H4 (cell line): ENCODE results near the gene TGM4. TPM values are rescaled to one million over a fixed set of nuclear protein-coding genes. Genes with fewer than 3 reads are reported as not detected.

Experiments used
- DNase-seq: peaks from one replicate; pipeline ENCODE4 v3.0.0-alpha.2; 2015; ENCODE audit warnings: low spot score
- total RNA-seq: library from RNA; depleted of rRNA; stranded (reverse); fragments of >200 nt; shearing (Covaris generic); gene quantifications from 2 replicates; pipeline ENCODE4 v1.2.3, GENCODE V29; 2014; rRNA removed

TGM4 gene
- total RNA-seq, 1 experiment from 2014 or later: not detected

DNA sequence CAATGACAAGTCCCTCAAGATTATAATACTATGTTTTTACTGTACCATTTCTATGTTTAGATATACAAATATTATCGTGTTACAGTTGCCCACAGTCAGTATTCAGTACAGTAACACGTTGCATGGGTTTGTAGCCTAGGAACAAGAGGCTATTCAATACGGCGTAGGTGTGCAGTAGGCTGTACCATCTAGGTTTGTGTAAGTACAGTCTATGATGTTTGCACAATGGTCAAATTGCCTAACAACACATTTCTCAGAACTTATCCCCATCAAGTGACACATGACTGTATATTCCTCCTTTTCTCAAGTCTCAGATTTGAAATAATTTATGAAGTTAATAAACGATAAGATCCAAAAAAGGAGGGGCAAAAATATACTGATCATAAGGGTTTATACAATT lies 79.9 kb downstream of the TGM4 start:
- DNase-seq: no peak

DNA sequence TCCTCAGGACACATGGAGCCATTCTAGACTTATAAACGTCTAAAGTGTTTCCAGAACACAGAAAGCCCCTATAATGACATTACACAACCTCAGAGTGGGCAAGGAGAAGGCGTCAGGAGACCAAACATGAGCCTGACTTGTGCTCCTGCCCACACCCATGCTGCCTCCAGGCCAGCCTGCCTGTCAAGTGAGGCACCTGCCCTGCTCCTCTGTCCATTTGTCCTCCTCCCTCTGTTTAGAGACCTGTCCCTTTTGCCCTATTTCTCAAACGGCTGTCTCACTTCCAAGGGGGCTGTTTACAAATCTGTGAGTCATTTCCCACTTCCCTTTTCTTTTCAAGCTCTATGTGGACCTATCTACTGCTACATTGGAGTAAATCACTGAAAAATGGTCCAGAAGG lies 80.6 kb downstream of the TGM4 start:
- DNase-seq: no peak

DNA sequence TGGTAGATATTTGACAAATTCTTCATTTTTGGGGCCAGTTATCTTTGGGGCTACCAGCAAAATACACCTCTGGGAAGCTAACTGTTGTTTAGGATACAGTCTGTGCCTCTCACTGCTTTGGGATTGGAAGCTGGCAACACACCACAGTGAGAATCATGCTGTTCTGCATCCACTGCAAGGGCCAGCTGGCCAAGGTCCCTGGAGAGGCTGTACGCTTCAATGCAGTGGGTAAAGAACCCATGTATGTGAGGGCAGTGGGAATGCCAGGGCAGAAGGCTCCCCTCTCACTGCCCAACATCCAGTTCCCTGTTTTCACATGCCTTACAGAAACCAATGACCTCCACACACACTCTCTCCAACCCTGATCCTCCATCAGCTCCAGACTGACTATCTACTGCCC lies 81.5 kb downstream of the TGM4 start:
- no peak for DNase-seq

DNA sequence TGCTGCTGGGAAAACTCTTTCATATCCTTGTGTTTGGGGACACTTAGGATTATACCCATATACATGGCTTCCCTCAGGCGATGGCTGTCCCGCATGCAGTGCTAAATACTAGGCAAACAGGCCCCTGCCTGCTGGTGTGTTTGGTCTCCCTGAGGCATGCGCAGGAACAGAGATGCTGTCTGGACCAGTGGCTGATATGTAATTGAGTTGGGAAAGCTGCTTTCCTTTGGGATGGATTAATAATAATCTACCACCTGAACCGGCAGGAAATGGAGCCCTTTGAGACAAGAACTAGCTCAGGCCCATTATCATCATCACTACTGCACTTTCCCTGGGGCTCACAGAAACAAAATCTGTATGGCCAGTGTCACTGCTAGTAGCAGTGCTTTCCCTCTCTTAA lies 83.6 kb downstream of the TGM4 start:
- no peak for DNase-seq

DNA sequence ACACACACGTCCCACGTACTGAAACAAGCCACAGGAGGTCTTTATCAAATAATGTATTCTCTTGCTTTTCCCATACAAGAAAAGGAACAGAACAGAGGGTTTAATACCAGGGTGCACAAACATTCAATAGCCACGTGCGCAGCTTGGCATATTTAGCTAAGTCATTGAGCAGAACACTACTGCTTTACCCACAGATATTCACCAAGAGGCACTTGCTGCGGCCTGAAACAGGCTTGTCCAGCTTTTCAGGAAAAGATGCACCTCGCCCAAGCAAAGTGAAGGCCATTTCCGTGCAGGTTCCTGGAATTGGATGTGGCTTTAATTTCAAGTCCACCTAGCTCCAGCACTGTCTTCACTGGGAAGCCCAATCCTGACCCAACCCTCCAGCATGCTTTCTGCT lies 84.0 kb downstream of the TGM4 start:
- DNase-seq: no peak

DNA sequence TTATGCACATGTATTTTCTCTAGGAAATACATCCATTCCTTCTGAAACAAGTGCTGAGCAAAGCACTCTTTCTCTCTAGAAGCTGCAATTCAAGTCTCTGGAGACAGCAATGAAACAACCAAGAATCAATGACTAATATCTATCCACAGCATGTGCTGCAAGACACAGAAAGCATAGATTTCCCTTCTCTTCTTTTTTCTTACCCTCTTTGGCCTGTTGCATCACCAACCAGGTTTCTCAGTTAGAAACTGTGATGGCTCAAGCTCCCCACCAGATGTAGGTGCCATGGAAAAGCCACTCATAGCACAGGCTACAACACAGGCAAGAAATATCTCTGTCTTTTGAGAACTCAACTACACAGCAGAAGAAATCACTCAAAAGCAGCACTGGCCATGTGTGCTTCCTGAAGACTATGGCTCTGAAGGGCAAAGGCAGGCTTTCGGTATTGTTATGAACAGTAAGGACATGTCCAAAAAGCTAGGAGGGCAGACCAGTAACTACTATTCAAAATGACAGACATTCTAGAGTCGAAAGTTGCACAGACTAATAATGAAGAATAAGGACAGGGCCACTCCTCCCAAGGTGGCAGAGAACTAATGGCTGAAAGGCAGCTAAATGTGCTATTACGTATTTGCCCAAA lies 86.1 kb downstream of the TGM4 start:
- no peak for DNase-seq

DNA sequence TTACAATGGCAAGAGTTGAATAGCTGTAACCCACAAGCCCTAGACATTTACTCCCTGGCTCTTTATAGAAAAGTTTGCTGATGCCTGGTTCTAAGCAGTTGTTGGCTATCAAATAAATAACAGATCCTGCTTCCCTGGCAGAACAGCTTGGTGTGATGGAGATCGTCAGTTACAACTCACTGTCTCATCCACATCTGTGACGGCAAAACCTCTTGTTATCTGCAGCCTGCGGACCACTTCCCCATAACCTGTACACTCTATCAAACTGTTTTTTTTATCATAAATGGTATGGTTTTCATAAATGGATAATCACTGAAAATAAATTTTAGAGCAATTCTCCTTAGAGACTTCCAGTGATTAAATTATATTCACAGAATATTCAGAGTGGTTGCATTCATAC lies 87.5 kb downstream of the TGM4 start:
- no peak for DNase-seq

DNA sequence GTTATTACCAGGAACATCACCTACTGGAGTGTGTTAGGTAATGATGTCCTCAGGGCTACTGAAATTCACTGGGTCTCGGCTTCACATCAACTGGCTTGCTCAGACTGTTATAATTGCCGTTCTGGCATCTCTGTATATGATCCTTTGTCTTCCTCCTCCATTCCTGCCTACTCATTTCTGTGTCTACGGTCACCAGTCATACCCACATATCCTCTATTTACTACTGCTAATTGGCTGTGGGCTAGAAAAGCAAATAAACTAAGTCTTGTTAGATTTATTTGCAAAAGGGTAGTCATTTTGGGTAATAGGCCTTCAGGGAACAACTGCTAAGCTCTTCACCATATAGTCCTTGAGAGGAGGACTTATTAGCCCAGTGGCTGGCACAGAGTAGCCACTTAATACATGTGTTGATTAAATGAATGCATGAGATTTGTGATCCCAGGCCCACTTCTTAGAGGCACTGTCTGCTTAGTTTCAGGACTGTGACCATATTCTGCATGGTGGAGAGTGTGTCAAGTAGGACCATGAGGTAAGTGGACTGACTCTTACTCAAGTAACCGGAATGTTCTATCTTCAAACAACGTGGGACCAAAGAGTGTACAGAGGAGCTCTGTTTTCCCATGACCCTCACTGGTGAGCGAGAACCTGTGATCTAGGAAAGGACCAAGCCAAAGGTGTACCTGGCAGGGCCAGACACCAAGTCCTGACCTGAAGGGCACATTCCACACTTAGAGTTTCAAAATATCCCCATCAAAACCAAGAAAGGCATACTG lies 88.4 kb downstream of the TGM4 start:
- DNase-seq: peak; percentile 74

DNA sequence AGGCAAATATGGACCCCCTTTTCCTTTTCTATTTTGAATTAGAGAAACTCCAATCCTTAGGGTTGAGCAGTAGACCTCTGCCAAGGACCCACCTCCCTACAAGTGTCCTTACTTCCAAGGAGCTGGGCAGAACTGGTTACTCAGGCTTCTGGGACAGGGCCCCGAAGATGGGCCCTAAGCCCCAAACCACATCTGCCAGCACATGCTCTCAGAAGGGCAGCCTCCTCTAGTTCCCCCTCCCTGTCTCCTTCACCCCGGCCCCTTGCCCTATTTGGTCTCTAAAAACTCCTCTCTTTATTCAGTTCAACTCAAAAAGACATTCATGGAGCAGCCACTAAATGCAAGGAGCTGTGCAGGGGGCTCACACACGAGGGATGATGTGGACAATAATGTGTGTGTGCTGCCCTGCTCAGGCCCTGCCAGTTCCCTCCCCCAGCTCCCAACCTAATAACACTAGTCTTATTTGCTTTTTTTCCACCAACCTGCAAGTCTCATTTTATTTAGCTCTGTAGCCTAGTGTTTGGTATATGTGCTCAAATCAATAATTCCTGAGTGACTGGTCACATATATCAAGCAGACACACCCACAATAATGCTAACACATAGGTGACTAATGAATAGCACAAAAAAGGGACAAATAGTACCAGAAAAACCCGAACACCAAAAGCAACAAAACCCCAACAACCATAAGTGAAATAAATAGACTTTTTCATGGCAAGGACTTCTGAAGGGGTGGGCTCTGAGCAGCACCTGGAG lies 89.3 kb downstream of the TGM4 start:
- no peak for DNase-seq

Other genes starting within 250 kb of the TGM4 start
- 6.6 and 7.1 TPM in 2 replicates for gene ZNF197, start 249.6 kb upstream of the TGM4 start, total RNA-seq
- 11.0 and 14.1 TPM in 2 replicates for gene ZNF35, start 225.9 kb upstream of the TGM4 start, total RNA-seq
- 1.0 and 2.1 TPM in 2 replicates for gene ZNF502, start 161.9 kb upstream of the TGM4 start, total RNA-seq
- 1.7 and 1.9 TPM in 2 replicates for gene ZNF501, start 145.0 kb upstream of the TGM4 start, total RNA-seq
- gene KIAA1143, start 113.0 kb upstream of the TGM4 start, total RNA-seq: 10.4 and 10.6 TPM in 2 replicates
- gene KIF15, start 112.8 kb upstream of the TGM4 start, total RNA-seq: 11.1 and 15.7 TPM in 2 replicates
- gene TMEM42, start 12.7 kb upstream of the TGM4 start, total RNA-seq: 4.3 and 5.4 TPM in 2 replicates
- 30.1 and 46.8 TPM in 2 replicates for gene ZDHHC3, start 101.6 kb downstream of the TGM4 start, total RNA-seq
- 49.9 and 58.8 TPM in 2 replicates for gene EXOSC7, start 101.6 kb downstream of the TGM4 start, total RNA-seq
- 0.37 and 1.3 TPM in 2 replicates for gene CLEC3B, start 151.7 kb downstream of the TGM4 start, total RNA-seq